ENCODE measurements around the gene LCP1. TPM values are rescaled to one million over a fixed set of nuclear protein-coding genes. Genes with fewer than 3 reads are reported as not detected.

Gene LCP1
- total and polyA plus RNA-seq, 9 of the 15 experiments (the other 6 are each of a cell fraction or from before 2014, with no cell fraction given) = 83.0 to 255 (median 163) TPM

- TF ChIP-seq THAP12 (CRISPR knock-in tag; IDR thresholded peaks at IDR 0.05) = no peak
- TF ChIP-seq ZNF75A (CRISPR knock-in tag; IDR thresholded peaks at IDR 0.05) = no peak
- no peak for TF ChIP-seq TRIM28 (IDR thresholded peaks at IDR 0.05)
- no peak for TF ChIP-seq PRDM10 (IDR thresholded peaks at IDR 0.05; ENCODE audit: partially characterized antibody)
These were observed 36.8 kb downstream of the LCP1 start (continued) for GRCh38 chr13:46145135-46145534.

- H3K27me3 ChIP-seq (ENCODE audit: control insufficient read depth in 2 of 2, insufficient read depth in 2 of 2, low read length in 2 of 2) = no peaks in the 10 kb centered on the region
- BruUV-seq (replicated peaks) = no TSS peak
- no peak overlapping the region for H2AFZ ChIP-seq (ENCODE audit: low read depth, low read length)
- intact Hi-C loops (cut with micrococcal nuclease) (no loop called here), in situ Hi-C loops (cut with MboI) (no loop called here)
- peaks cover 87% of the 10 kb centered on the region for H3K36me3 ChIP-seq (ENCODE audit: control insufficient read depth, insufficient read depth, low read length)
- no peak overlapping the region for H3K4me2 ChIP-seq (ENCODE audit: insufficient read depth, low read length)
- H3K9ac ChIP-seq (ENCODE audit: insufficient read depth in 1 of 2, low read depth in 2 of 2, low read length in 2 of 2) = no peak overlapping the region
- H3K4me3 ChIP-seq = no peak overlapping the region
- ATAC-seq (no peak; the same call in 2 of the 3 replicates), FAIRE-seq (no peak), DNase-seq (ENCODE audit: extremely low read depth in 1 of 4, low spot score in 3 of 4) (no peak)
- WGBS (ENCODE audit: insufficient coverage, low coverage, missing lambda C conversion rate) = 79% methylated on average over 3 of the region's 4 CpGs
- H4K20me1 ChIP-seq (replicated peaks; ENCODE audit: control insufficient read depth, insufficient read depth, low read length) = no peaks in the 10 kb centered on the region
- no peaks in the 10 kb centered on the region for H3K9me1 ChIP-seq (ENCODE audit: control insufficient read depth, insufficient read depth, low read length)
- ChIA-PET CTCF (ENCODE audit: low intra/inter-chr PET ratio) (no interaction called here), POLR2A (interaction anchor here (0.6 to 1.3 kb wide), 2 partner anchors 16 to 651 kb away, joined by 3 to 4 read pairs; no protein-coding TSS in a partner anchor)
- H3K9me3 ChIP-seq (replicated peaks; ENCODE audit: control insufficient read depth, insufficient read depth, low read depth, low read length) = no peaks in the 10 kb centered on the region
- no peak overlapping the region for H3K27ac ChIP-seq (ENCODE audit: extremely low read depth, low read depth, low read length)
- H3K79me2 ChIP-seq (ENCODE audit: control insufficient read depth, insufficient read depth, low read length) = no peaks in the 10 kb centered on the region
- H3K4me1 ChIP-seq (replicated peaks in 1 of 2; ENCODE audit: control insufficient read depth in 2 of 2, insufficient read depth in 2 of 2, low read length in 2 of 2) = no peaks in the 10 kb centered on the region
- TF ChIP-seq TAF1 (IDR thresholded peaks at IDR 0.05; ENCODE audit: control insufficient read depth, extremely low read depth, insufficient read depth, low read length, severe bottlenecking) (no peak), CREB5 (CRISPR knock-in tag; IDR thresholded peaks at IDR 0.05) (no peak), TFAP4 (CRISPR knock-in tag; IDR thresholded peaks at IDR 0.05; ENCODE audit: borderline replicate concordance) (no peak), ZNF583 (CRISPR knock-in tag; IDR thresholded peaks at IDR 0.05) (no peak), HINFP (tag; conservative IDR thresholded peaks at IDR 0.05; ENCODE audit: low read depth) (no peak)
These were observed 38.7 kb downstream of the LCP1 start for GRCh38 chr13:46143184-46143701.

All from K562 (cell line).